ENCODE measurements around the gene COL25A1.
"Not testable (repeated sequence)": the region's sequence is repeated elsewhere in the genome, so short reads cannot be mapped to it uniquely, and the experiment has no call there.

Gene COL25A1

DNA sequence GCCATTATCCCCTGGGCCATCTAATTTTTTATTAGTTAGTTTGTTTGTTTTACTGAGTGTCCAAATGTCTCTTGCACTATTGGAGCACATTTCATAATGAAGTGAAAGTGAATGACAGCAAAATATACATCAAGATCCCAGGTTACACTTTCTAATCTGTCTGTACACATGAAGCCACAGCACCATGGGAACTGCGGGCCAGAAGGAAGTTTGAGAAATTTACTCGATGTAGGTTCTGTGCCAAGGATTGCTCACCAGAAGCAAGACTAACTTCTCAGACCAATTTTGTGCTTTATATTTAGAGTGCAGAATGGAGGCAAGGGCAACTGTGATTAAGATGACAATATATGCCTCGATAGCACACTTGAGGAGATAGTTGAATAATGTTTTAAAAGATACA lies 258.0 kb downstream of the COL25A1 start:
- peak; percentile 63 for DNase-seq

DNA sequence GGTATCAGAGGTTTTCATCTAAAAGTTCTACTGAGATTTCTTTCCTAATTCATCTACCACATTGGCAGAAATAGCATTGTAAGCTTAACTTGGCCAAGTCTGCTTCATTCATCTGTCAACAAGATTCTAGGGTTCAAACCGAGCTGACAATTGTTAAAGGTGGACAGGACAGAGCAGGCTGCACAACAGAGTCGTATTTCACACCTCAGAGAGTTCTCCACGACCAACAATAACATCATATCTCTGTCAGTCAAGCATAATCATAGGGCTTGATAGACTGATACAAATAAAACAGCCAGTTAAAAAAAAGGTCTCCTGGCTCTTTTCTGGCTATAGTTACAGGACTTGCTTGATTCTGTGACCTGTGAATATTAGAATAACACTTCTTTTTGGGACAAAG lies 259.2 kb downstream of the COL25A1 start:
- DNase-seq, result no peak

GRCh38 chr4:109041463-109042360 lies 260.7 kb downstream of the COL25A1 start:
- no peak for DNase-seq

GRCh38 chr4:109040441-109040840 lies 262.0 kb downstream of the COL25A1 start:
- DNase-seq, result peak; percentile 75

DNA sequence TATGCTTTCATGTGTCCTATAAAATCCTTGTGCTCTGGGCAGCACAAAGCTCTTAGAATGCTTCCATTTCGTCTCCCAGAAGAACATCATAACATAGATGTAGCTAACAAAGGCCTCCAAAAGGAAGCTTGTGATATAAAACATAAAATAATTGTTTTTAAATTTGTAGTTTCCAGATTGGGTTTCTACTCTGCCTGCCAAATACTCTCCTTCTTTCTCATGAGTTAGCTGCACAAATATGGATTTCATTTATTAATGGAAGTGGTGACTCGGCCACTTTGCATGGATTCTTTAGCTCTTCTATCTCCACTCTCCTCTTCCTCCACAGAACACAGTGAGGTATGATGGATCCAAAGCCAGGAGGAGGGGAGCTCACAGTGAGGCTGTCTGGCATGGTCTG lies 265.4 kb downstream of the COL25A1 start:
- no peak for DNase-seq

DNA sequence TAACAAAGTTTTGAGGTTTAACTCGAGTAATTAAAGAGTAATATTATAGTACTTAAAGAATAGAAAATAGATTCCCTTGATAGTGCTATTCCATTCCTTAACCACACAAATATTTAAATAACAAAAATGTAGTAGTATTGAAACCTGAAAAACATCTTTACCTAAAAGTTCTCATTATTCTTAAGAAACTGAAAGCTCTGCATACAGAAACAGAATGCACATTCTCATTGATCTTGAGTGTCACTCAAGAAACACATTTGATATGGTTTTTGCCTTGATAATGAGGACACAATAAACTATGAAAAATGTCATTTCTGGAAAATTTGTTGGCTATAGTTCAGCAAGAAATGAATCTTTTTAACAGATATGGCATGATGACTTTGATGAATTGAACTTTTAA lies 268.5 kb downstream of the COL25A1 start:
- no peak for DNase-seq

GRCh38 chr4:109032671-109033070 lies 269.8 kb downstream of the COL25A1 start:
- no peak for DNase-seq

GRCh38 chr4:109029987-109030386 lies 272.5 kb downstream of the COL25A1 start:
- DNase-seq, result no peak

DNA sequence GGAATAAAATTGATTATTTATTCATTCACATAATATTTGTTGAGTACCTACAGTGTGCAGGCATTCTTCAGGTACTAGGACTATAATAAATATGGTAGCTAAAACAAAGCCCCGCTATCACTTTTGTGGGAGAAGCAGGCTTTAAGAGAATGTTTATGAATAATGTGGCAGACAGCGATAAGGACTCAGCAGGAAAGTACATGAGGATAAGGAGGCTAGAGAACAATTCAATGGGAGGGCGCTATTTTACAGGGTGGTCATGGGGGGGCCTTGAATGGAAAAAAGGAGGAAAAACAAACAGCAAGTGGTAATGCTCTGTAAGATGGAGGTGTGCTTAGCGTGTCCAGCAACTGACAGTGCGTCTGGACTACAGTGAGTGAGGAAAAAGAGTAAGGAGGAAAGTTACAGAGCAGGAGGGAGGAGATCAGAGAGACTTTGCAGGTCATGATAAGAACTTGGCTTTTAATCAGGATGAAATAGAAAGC lies 275.4 kb downstream of the COL25A1 start:
- no peak for DNase-seq

DNA sequence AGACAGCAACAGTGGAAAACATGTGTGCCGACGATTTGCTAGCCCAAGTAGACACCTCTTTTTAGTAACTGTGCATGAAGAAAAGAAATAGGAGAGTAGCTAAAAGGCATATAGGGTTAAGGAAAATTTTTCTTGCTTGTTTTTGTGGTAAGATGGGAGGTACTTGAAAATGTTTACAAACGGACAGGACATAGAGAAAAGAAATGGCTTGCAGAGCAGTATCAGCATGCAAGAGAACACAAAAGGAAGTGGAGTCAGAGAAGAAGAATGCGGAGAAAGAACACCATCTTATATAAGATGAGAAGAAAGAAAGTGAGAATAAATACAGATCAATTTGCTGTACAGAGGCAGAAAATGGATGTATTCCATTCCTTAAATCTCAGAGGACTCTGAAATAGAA lies 275.9 kb downstream of the COL25A1 start:
- no peak for DNase-seq

DNA sequence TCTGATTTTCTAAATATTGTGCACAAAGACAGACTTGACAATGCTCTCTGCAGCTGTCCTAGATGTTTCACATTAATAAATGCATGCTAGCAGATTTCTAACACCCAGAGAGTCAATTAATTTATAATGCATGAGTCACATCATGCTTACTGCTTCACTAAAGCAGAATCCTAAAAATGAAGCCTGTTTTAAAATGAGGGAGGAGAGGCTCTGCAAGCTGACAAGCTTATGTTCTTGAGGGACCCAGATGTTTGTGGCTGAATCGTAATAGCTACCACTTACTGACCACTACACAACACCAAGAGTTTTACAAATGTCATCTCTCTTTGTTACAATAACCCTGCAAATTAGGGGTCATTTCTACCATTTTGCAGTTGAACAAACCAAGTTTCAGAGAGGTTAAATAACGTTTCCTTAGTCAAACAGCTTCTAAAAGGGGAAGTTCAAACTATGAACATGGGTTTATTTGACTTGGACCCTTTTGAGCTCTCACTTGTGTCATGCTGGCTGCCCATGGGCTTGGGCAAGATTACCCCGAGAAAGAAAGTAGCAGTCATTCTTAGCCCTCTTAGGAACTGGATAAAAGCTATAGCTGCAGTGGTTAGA lies 276.9 kb downstream of the COL25A1 start:
- DNase-seq, result peak; percentile 45

DNA sequence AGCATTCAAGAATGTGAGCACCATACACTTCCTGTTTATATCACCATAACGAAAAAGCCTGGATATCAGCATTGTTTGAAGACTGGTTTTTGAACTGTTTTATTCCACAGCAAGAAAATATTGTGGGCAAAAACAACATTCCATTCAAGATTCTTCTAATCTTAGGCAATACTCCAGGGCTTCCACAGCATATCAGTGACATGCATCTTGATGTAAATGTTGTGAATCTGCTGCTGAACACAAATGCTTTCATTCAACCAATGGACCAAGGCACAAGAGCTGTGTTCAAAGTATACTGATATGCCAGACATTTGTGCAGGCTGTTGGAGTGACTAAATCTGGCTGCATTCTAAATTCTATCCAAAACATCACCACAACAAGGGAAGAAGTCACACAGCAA lies 279.5 kb downstream of the COL25A1 start:
- no peak for DNase-seq

DNA sequence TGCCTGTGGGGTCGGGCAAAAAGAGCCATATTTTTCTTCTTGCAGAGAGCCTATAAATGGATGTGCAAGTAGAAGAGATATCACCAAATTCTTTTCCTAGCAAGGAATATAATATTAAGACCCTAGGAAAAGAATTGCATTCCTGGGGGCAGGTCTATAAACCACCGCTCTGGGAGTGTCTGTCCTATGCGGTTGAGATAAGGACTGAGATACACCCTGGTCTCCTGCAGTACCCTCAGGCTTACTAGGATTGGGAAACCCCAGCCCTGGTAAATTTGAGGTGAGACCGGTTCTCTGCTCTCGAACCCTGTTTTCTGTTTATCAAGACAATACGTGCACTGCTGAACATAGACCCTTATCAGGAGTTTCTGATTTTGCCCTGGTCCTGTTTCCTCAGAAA lies 280.8 kb downstream of the COL25A1 start:
- not testable (repeated sequence) for DNase-seq

DNA sequence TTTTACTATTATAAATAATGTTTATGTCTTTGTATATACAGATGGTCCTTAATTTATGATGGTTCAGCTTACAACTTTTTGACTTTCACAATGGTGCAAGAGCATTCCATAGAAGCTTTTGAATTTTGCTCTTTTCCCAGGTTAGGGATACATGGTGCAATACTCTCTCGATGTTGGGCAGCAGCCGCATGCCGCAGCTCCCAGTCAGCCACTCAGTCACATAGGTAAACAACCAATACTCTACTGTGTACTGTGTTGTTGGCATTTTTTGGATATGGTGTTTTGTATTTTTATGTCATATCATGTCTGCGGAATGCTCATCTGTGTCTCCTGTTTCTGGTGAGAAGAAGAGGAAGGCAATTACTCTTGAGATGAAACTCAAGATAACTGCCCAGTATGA lies 281.6 kb downstream of the COL25A1 start:
- no peak for DNase-seq

- no peak for DNase-seq
Measured at GRCh38 chr4:109016200-109016599, 286.3 kb downstream of the COL25A1 start.

GRCh38 chr4:109015413-109015810 lies 287.0 kb downstream of the COL25A1 start:
- DNase-seq, result no peak

DNA sequence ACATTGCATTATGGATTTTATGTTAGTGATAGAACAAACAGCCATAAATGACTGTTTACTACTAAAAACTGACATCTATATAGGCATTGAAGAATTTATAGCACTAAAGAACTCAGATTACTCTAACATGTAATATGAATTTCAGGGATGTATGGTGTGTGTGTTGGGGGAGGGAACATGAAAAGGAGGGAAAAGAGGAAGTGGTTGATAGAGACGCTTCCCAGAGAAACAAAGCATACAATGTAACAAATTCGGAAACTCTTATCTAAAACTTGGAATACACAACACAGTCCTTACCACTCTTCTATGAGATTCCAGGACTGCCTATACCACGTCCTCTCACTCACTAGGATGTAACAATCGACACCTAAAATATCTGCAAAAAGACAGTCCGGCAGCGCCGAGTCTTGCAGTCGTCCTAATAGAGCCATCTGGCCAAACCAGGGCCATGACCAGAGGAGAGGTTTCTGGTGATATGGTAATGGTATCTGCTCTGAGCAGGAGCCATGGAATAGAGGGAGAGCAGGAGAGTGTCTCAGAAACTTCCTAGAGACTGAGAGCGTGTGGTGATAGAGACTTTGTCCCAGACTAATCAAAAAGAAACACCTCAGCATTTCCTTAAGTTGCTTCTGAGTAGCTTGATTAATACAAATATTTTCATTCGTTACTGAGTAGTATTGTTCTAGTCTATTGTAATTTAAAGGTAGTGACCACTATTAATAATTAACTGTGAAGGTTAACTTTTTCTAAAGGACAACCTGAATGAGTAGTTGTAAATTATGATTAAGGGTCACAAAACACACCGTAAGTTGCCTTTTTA lies 287.7 kb downstream of the COL25A1 start:
- peak; percentile 9 for DNase-seq

- DNase-seq, result no peak
Measured at GRCh38 chr4:109012286-109012880, 290.1 kb downstream of the COL25A1 start.

DNA sequence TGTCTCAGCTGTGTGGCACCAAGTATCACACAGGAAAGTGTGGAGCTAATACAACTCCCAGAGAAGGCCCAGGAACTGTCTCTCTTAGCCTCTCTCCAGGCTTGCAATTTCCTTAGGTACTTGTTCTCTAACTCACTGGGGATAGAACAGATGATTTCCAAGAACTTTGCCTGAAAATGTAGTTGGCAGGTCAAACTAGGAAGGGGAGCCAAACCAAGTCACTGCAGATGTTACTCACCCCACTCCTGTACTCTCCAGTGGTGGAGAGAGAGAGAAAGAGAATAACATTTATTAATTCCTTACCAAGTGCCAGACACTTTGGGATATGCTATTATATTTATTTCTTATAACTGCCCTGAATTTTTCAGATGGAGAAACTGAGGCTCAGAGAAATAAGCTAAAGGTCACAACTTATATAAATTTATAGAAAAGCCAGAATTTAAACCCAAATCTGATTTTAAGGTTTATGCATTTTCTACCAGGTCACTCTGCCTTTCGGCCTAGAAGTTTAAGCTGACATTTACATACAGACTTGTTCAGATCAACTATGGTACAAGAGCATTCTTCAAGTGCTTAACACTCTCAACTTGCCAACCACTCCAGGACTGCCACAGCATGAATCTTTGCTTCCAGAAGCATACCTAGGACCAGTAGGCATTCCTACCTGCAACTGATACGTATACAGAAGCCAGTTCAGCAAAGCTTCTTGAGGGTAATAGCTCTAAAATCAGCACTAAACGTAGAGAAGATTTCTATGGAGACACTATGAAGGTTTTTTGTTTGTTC lies 291.0 kb downstream of the COL25A1 start:
- DNase-seq, result no peak

GRCh38 chr4:109010521-109010920 lies 291.9 kb downstream of the COL25A1 start:
- no peak for DNase-seq

- no peak for DNase-seq
Measured at GRCh38 chr4:109009909-109010308, 292.5 kb downstream of the COL25A1 start.

DNA sequence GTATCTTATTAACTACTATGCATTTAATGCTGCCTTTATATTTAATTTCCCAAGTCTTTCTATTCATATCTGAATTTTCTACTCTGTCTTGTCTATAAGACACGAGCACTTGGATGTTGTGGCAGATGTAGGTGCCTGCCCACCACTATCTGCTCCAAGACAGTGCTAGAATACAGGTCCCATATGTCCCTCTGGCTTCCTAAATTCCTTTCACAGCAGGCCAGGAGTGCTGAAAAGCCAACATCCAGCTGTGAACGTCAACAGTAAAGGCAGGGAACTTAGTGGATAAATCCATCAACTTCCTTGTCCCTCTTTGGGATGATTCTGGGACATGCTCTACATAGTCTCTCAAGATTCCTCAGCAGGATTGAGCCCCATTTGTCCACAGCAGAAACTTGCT lies 294.5 kb downstream of the COL25A1 start:
- DNase-seq, result no peak

Measured in MV-4-11 (cell line).